A549 treated with GW870086 at 1 μM for 4 hours (cell line): Measurements from ENCODE around the gene OTP. TPM values are rescaled to one million over a fixed set of nuclear protein-coding genes. Genes with fewer than 3 reads are reported as not detected.

ENCODE experiments used
- total RNA-seq: library from RNA; stranded (reverse); fragments of 200-300 nt; extraction: Qiagen RNA extraction; gene quantifications from 5 replicates; pipeline ENCODE4 v1.2.3, GENCODE V29; 2022; ENCODE audit warnings: low read depth

The OTP gene
- 0.06 to 0.13 TPM (median 0.09 TPM) in 4 of 5 replicates, not detected in the other for total RNA-seq

DNA sequence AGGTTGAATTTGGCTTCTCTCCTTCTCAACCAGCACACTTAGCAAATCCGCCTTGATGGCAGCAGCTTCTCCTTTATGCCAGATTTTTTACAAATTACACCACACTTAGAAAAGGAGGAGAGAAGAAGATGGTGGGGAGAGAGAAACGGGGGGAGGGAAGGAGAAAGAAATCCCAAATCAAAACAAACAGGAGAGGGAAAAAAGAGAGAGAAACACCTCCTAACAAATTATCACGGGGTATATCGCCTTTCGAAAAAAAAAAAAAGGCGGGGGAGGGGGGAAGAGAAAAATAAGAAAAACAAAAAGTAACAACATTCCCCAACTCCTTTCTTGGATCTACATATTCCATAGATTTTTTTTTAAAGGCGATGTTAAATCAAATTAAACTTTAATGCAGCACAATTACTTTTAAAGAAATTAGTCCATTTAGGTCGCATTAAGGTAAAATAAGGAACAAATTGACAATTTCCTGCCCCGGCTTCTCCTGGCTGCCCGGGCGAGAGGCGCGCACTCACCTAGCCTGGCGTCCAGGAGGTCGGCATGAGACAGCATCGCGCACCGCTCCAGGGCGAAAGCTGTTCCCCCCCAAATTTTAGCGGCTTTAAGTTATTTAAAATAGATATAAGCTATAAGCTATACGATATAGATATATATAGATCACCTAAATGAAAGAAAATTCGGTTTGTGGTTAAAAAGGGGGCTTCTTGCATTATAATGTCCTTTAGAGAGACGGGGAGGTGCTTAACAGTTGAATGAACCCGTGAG lies at the start of gene OTP:
Gene OTP (minus strand): TSS at position 716 of the 765 bp plus-strand sequence. CDS start 164 bp downstream, at position 552.

Other genes starting within 250 kb of the OTP start
- gene WDR41, start 146.4 kb downstream of the OTP start, total RNA-seq = 32.7 to 54.1 TPM (median 44.3 TPM) in 5 replicates
- 260 to 296 TPM (median 265 TPM) in 5 replicates for gene TBCA, start 137.6 kb upstream of the OTP start, total RNA-seq